ENCODE results near the gene DYNC2H1.

GRCh38 chr11:103487113-103487512 is 377.9 kb downstream of the DYNC2H1 start:
- no peak for TF ChIP-seq CTCF (IDR thresholded peaks at IDR 0.05; ENCODE audit: borderline replicate concordance, extremely low read depth, low read length, poor library complexity, severe bottlenecking)
- TF ChIP-seq EZH2 (IDR thresholded peaks at IDR 0.05; ENCODE audit: borderline replicate concordance, low read depth, low read length, severe bottlenecking): no peak
